PC-9 (cell line): ENCODE measurements around the gene INTS7.

Experiments
- CTCF ChIP-seq: fragments of 200-600 bp; sonication (generic); conservative IDR thresholded peaks from 2 replicates; pipeline ENCODE4 v1.6.1; 2017; ENCODE audit warnings: mixed run types, antibody characterized with exemption, mild to moderate bottlenecking, moderate library complexity
- EZH2 ChIP-seq: fragments of 200-600 bp; sonication (generic); IDR thresholded peaks from 2 replicates; pipeline ENCODE4 v1.8.0; 2017; ENCODE audit warnings: antibody characterized with exemption, low read depth

GRCh38 chr1:212082765-212083406 is 47.5 kb upstream of the INTS7 start:
- TF ChIP-seq EZH2 (no peak), CTCF (no peak)
